HG02981 (cell line): Measurements from ENCODE around the gene OGDHL.
A peak's percentile ranks its signal among the peaks of the same experiment; 100 is the strongest.
"Not testable (repeated sequence)": the region's sequence is repeated elsewhere in the genome, so short reads cannot be mapped to it uniquely, and the experiment has no call there.

Source experiments
- ATAC-seq: cut with Tn5 transposase; IDR thresholded peaks from one replicate; pipeline ENCODE4 v1.9.1; 2021; ENCODE audit warnings: mild to moderate bottlenecking, moderate library complexity; ENCODE audit not compliant: unreplicated experiment

The OGDHL gene

DNA sequence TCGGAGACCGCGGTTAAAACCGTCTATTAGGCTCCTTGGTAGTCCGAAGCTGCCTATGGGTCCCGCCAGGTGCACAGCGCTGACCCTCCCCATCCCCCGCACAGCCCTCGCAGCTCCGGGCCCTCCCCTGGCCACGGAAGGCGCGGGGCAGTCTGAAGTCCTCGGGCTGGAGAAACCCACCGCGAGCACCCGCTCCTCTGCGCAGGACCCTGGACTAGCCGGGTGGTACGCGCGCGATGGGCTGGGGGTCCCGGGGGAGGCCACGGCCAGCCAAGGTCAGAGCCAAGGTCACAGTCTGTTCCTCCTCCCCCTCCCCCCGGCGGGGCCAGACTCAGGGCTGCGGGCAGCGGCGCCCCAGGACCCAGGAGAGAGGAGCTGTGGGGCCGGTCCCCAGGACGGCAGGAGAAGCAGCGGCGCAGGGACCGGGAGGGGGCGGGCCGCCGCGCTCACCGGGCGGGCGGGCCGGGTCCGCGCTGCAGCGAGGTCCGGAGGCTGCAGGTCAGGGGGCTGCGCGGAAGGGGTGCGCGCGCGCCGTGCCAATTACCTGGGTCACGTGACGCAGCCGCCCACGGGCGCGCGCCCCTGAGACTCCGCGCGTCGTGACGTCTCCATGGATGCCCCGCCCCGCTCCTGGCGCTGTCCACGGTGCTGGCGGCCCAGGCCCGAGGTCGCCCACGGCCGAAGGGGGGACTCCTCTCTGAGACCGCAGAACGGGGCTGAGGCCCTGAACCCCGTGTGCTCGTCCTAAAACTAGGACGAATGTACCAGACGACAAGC is at the start of gene OGDHL:
TSS of gene OGDHL (minus strand) at position 535 of the 777 bp plus-strand sequence. CDS start 3,731 bp downstream, outside the sequence.
- ATAC-seq, result peak; percentile 82

DNA sequence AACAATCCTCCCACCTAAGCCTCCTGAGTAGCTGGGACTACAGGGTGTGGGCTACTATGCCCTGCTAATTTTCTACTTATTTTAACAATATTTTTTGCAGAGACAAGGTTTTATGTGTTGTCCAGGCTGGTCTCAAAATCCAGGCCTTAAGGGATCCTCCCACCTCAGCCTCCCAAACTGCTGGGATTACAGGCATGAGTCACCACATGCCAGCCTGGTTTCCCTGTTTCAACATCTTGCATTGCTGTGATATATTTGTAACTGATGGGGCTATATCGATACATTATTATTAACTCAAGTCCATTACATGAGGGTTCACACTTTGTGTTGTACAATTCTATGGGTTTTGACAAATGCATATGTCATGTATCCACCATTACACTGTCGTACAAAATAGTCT is 41.9 kb upstream of the OGDHL start:
- no peak for ATAC-seq

DNA sequence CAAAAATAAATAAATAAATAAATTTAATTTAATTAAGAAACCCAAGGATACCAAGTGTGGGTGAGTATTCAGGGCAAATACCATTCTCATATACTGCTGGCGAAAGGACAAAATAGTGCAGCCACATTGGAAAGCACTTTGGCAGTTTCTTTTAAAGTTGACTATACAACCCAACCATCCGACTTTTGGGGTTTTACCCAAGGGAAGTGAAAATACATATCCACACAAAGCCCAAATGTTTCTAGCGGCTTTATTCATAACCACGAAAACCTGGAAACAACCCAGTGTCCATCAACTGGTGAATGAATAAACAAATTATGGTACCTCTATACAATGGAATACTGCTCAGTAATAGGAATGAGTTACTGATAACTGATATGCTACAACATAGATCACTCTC is 36.2 kb upstream of the OGDHL start:
- ATAC-seq, result no peak

DNA sequence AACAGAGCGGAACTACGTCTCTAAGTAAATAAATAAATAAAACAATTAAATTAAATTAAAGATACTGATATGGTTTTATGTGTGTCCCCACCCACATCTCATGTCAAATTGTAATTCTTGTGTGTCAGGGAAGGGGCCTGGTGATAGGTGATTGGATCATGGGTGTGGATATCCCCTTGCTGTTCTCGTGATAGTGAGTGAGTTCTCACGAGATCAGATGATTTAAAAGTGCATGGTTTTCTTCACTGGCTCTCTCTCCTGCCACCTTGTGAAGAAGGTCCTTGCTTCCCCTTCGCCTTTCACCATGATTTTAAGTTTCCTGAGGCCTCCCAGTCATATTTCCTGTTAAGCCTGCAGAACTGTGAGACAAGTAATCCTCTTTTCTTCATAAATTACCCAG is 29.0 kb upstream of the OGDHL start:
- ATAC-seq, result no peak

DNA sequence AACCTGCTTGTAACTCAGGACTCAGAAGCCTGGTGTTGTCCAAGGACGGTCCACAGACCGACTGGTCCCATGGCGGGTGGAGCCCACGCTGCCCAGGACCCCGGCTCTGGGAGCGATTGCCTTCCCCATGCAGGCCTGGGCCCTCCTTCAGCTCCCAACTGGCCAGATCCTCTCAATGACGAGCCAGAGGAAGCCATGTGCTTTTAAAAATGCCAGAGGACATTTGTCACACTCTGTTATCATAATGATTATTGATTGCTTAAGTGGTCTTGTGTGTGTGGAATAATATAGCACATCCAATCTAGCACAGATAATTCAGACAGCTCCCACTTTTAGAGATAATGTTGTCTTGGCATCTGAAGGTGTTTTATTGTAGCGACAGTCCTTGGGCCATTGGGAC is 22.6 kb upstream of the OGDHL start:
- no peak for ATAC-seq

DNA sequence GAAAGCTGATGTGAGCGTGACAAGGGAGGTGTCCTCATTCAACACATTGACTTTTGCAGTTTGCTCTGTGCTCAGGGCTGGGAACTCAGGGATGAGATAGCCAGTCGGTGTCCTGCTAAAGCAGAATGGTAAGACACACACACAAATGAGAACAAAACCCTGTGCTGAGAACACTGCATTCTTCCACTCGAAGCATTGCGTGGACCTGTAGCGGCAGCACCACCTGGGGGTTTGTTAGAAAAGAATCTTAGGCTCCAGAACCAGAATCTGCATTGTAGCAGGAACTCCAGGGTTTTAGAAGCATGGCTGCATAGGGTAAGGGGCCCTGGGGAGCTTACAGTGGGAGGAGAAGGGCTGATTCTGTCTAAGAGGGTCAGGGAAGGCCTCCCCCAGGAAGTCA is 21.5 kb upstream of the OGDHL start:
- ATAC-seq, result no peak

DNA sequence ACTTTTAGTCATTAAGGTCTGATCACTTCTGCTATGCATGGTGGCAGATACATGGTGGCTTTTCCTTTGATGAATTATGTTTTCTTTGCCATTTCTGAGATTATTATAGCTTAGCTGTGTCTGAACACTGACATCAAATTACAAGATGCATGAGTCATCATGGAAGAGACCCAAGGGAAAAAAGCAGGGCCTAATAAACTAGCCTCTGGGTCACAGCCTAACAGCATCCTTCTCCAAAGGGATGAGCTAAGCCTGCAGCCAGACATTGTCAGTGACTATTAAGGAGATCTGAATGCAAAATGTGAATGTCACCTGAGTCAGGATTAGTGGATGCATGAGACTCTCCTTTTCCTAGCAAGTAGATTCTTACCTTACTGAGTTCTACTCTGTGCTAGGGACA is 19.1 kb upstream of the OGDHL start:
- no peak for ATAC-seq

DNA sequence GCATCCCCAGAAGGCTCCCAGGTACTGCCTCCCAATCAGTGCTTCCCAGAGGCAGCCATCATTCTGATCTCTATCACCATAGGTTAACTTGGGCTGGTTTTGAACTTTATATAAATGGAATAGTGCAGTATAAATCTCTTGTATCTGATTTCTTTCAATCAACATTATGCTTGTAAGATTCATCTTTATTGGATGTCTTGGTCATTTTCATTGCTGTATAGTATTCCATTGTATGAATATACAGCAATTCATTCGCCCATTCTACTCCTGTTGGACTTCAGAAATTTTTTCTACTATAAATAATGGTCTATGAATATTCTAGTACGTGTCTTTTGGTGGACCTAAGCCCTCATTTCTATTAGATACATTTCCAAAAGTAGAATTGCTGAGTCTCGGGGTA is 16.1 kb upstream of the OGDHL start:
- no peak for ATAC-seq

DNA sequence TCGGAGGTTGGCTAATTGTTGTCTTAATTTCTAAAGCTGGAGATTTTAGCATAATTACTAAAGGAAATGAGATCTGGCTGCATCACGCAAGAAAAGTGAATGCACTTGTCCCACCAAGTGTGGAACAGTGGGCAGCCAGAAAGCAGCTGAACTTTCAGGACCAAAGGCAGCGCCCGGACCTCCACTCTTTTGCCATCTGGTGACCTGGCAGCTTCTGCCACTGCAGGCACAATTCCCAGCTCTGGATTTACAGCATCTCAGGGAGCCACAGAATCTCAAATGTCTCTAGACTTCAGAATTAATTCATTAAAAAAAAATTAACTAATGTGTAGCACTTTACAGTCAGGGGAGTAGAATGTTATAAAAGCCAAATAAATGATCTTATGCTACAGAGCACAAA is 14.7 kb upstream of the OGDHL start:
- no peak for ATAC-seq

DNA sequence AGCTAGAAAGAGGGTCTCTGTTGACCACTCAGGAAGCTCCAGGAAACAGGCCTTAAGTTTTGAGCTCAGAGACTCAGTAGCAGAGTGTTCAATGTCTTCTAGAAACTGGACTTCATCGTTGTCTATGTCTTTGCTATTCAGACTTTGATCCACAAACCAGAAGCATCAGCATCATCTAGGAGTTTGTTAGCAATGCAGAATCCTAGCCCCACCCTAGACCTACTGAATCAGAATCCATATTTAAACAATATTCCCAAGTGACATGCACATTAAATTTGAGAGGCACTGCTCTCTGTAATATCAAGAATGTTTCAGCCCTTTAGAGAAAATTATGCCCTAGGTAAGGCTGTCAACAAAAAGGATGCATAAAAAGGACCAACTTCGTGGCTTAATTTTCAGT is 12.9 kb upstream of the OGDHL start:
- no peak for ATAC-seq

DNA sequence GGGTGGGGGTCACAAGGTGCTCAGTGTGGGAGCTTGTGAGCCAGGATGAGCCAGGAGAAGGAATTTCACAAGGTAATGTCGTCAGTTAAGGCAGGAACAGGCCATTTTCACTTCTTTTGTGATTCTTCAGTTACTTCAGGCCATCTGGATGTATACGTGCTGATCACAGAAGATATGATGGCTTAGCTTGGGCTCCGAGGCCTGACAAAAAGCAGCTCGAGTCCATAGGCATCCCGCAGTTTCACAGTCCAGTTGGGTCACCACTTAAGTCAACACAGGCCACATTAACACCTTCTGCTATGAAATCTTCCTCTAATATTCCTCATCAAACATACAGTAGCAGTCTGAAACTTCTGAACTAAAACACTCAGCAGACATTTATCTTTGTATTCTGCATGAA is 10.8 kb upstream of the OGDHL start:
- ATAC-seq, result not testable (repeated sequence)

DNA sequence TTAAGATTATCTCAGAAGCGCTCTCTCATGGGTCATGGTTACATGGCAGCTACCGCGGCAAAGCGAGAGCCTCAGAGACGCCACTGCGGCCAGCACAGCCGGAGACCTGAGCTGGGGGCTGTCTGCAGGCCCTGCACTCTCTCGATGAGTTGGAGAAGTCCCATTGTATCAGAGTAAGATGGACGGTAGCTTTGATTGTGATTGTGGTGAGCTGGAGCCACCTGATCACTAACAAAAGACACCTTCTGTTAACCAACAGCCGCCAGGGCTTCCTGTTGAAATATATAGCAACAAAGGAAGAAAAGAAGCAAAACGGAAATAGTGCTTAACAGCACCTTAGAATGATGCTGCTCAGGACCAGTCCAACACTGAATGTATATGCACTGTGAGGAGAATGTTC is 8.9 kb upstream of the OGDHL start:
- not testable (repeated sequence) for ATAC-seq

DNA sequence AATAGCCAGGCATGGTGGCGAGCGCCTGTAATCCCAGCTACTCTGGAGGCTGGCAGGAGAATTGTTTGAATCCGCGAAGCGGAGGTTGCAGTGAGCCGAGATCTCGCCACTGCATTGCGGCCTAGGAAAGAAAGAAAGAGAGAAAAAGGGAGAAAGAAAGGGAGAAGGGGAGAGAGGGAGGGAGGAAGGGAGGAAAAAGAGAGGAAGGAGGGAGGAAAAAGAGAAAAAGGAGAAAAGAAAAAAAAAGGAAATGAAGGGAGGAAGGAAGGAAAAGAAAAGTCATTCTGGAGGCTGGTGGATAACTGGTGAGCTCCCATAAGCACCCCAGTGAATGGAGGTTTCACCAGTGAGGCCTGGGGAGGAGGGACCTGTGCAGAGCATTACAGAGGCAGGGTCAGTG is 7.6 kb upstream of the OGDHL start:
- ATAC-seq, result no peak

DNA sequence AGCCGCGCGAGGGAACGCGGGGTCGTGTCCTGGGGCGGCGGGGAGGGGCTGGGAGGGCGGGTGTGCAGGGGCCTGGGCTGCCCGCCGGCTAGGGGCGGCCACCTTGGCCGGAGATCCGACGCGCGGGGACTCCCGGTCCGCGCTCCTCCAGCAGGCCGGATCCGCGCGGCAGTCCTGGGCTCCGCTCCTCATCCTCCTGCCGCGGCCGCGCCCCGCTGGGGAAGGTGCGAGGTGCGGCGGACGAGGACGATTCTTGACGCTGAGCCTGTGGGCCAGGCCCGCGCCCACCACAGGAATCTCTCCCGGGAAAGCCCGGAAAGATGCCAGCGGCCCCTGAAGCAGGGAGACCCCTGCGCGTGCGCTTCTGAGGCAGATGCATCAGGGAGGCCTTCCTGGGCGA is 6.6 kb upstream of the OGDHL start:
- ATAC-seq, result no peak

DNA sequence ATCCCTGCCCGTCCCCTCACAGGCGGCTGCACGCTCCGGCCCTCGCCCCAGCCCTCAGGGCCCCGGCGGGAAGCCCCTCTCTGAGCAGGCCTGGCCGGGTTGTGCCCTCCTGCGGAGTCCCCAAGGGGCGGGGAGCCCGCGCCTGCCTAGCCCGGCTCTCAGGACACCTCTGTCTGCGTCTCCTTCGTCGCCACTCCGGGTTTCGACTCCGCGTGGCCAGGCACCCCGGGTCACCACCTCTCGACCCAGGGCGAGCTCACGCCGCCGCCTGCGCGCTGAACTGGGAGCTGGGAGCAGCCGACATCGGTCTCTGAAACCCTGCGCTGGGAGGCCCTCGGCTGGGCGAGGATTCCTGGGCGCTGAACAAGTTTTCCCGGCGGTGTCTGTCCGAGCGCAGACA is 6.2 kb upstream of the OGDHL start:
- ATAC-seq, result no peak

DNA sequence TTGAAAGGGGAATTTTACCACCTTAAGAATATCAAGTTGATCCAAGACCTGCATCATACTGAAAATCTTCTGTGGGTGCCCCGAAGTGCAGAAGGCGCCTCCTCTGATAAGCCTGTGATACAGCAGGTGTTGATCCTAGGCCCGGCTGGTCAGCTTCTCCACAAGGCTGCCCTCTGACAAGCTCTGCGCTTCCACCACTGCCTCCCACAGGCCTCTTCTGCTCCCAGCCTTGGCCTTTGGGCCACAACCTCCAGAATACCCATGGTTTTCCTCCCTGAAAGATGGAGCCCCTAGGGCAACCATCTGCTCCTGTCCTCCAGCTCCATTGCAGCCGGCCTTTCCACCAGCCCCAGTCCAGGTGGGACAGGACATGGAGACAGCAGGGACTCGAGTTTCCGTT is 5.6 kb upstream of the OGDHL start:
- no peak for ATAC-seq

DNA sequence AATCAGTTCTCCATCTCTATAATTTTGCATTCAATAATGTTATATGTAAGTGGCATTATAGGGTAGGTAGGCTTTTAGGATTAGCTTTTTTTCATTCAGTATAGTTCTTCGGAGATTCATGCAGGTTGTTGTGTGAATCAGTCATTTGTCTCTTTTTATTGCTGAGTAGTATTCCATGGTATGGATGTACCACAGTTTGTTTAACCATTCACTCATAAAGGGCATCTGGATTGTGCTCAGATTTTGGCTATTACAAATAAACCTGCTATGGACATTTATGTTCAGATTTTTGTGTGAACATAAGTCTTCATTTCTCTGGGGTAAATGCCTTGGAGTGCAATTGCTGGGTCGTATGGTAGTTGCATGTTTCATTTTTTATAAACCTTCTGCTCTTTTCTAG is 4.4 kb upstream of the OGDHL start:
- no peak for ATAC-seq

DNA sequence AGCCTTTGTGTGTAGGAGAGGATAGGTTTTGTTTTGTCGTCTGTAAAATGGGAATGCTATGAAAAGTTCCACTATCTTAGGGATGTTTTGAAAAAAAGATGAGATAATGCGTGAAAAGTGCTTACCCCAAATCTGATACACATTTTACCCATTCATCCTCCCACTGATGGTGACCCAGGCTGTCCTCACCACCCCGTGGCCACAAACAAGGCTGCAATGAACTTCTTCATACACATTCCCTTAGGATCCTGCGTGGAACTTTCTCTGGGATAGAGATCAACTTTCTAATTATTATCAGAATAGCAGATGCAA is 399 bp upstream of the OGDHL start:
- no peak for ATAC-seq

DNA sequence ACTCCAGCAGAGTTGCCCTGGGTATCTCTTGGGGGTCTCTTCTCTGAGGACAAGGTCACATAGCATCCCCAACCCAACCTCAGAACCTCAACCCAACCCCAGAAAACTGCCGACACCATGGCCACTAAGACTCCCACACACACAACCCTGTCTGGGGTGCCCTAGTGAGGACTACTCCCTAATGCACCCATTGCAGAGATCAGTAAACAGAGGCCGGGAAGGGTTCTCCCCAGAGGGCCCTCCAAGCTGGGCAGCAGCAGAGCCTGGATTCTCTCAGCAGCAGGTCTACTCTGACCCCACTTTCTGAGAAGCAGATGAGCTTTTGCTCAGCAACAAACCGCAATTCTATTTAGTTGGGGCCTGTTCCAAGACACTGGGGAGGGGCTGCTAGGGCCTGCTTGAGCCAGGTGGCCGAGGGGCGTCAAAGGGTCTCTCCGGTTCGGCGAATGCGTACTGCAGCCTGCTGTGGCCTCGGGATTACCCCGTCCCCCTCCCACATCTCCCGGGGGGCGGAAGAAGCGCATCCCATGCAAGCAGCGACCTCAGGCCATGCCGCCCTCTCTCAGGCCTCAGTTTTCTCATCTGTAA is 828 bp downstream of the OGDHL start:
- ATAC-seq, result no peak

DNA sequence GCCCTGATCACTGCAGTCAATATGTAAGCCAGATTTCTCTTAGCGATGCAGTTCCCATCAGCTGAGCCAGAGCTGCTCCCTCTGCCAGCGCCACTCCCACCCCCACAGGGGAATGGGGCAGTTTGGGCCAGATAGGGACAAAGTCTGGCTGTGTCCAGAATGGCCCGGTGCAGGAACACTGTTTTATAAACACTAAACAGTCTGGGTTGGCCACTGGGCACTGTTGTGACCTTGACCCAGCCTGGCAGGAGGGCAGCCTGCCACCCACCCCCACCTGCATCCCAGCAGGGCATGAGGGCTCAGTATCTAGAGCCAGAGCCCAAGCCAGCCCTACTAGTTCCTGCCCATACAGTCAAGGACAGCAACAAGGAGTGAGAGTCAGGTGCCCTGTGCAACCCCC is 1.3 kb downstream of the OGDHL start:
- no peak for ATAC-seq

DNA sequence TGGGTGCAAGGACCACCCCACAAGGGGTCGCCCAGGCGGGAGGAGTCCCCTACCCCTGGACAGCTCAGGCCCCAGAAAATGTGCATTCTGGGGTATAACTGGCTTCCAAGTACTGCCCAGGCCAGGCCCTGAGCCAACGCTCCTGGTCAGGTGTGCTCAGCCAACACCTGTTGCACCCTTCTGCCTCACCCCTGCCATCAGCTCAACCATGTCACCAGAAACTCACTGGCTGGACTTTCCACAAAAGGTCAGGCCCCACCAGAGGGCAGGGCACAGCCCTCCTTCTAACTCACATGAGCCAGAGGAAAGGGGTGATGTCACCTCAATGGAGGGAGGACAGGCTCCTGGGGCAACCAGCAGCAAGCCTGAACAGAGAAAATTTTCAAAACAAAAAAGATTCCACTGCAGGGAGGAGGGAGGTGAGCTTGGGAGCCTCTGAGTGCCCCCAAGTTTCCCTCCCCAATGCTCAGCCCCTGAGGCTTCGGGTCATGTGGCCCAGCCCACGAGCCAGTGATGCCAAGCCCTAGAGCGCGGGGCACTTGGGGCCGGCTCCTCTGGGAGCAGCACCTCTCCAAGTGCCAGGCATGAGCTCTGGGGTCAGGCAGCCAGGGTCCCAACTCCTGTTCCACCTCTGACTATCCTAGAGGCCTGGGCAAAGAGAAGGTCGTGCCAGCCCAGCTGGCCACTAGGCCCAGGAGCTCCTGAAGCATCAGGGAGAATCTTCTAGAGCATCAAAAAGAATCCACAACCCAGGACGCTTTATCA is 2.2 kb downstream of the OGDHL start:
- ATAC-seq, result no peak

DNA sequence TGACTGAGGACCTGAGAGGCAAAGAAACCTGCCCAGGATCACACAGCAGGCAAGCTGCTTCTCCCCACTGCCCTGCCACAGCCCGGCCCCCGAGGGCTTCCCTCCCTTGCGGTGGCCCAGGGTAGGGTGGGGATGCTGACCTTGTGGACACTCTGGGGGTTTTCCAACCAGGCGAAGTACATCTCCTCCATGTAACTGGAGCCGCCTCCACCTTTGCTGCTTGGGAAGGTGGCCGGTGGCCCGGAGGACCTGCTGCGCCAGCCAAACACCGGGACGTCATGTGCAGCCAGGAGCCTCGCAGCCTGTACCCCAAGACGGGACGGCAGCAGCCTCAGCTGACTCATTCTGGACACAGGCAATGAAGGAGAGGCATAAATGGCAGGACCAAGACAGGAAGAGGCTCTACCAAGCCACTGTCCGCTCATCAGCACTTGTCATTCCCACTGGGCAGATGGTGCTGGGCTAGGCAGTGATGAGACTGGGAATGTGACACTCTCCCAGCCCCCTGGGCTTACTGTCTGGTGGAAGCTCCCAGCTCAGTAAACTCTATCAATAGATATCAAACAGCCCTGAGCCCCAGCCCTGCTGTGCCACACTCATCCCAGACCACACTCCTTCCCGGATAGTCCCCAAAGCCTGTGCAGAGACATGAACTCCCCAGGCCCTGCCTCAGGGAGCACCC is 3.7 kb downstream of the OGDHL start:
- ATAC-seq, result no peak
